B cell (primary cell): ENCODE results near the gene LAMA3. TPM values are rescaled to one million over a fixed set of nuclear protein-coding genes. Genes with fewer than 3 reads are reported as not detected.

Experiments
- ATAC-seq: fragments of 200-7000 bp; cut with Tn5 transposase; one replicate; pipeline ENCODE4 v1.10.0; 2021; ENCODE audit warnings: low read depth, mild to moderate bottlenecking, moderate number of reproducible peaks, moderate library complexity
- CTCF ChIA-PET: fragments of 350-600 bp; sonication (Branson Sonifier 250); formaldehyde crosslinking; loops from one replicate; lab custom pipeline; 2021; ENCODE audit warnings: antibody characterized with exemption, inconsistent platforms; lab: Charles Lee
- POLR2A ChIA-PET: fragments of 350-600 bp; sonication (Branson Sonifier 250); formaldehyde crosslinking; loops from one replicate; lab custom pipeline; 2021; ENCODE audit warnings: antibody characterized with exemption; lab: Charles Lee
- DNase-seq: peaks from one replicate; pipeline ENCODE4 v3.0.0; 2013
- H2AFZ ChIP-seq: 2 replicates; pipeline ENCODE4 v1.6.1; 2012; ENCODE audit warnings: mild to moderate bottlenecking, low read depth, low read length; ENCODE audit not compliant: insufficient read depth, poor library complexity, severe bottlenecking
- H3K27ac ChIP-seq, 2 donors: 1 replicate in 1 of 2; 2 replicates in 1 of 2; pipeline ENCODE4 v1.5.1; 2012 to 2013; ENCODE audit warnings: low read length in 2 of 2, mild to moderate bottlenecking in 2 of 2, moderate library complexity in 1 of 2
- H3K27me3 ChIP-seq, 4 experiments: fragments of 200-600 bp in 1 of 4; sonication (generic) in 1 of 4; replicated peaks in 1 of 4; 1 replicate in 2 of 4; 2 replicates in 2 of 4; pipeline versions ENCODE4 v1.6.1 to v1.7.0; 2013 to 2016; ENCODE audit warnings: low read length in 3 of 4, mild to moderate bottlenecking in 2 of 4, mixed read lengths in 1 of 4, moderate library complexity in 1 of 4; ENCODE audit not compliant: insufficient read depth in 4 of 4, control insufficient read depth in 3 of 4; ENCODE audit errors: control extremely low read depth in 1 of 4
- H3K36me3 ChIP-seq, 2 experiments: replicated peaks in 1 of 2; 1 replicate in 1 of 2; 2 replicates in 1 of 2; pipeline versions ENCODE4 v1.6.1 to v1.7.1; 2013; ENCODE audit warnings: low read length in 1 of 2; ENCODE audit not compliant: insufficient read depth in 2 of 2, control insufficient read depth in 1 of 2; ENCODE audit errors: control extremely low read depth in 1 of 2, extremely low read depth in 1 of 2
- H3K4me1 ChIP-seq, 2 donors: fragments of 200-600 bp in 1 of 2; sonication (generic) in 1 of 2; 1 replicate in 1 of 2; 2 replicates in 1 of 2; pipeline versions ENCODE4 v1.5.1 to v1.6.1; 2013 to 2017; ENCODE audit warnings: low read length in 2 of 2; ENCODE audit not compliant: control insufficient read depth in 2 of 2, insufficient read depth in 2 of 2
- H3K4me2 ChIP-seq: replicated peaks from 2 replicates; pipeline ENCODE3; 2012; ENCODE audit warnings: mild to moderate bottlenecking, low read depth, low read length; ENCODE audit not compliant: poor library complexity, severe bottlenecking
- H3K4me3 ChIP-seq, 5 experiments: fragments of 200-600 bp in 1 of 5; sonication (generic) in 1 of 5; 1 replicate in 3 of 5; 2 replicates in 2 of 5; pipeline versions ENCODE4 v1.5.1 to v1.7.0; 2011 to 2016; ENCODE audit warnings: low read length in 4 of 5, mild to moderate bottlenecking in 4 of 5, low read depth in 2 of 5, control low read depth in 1 of 5, moderate library complexity in 1 of 5; ENCODE audit not compliant: insufficient read depth in 1 of 5; ENCODE audit errors: control extremely low read depth in 1 of 5, extremely low read depth in 1 of 5
- H3K79me2 ChIP-seq: fragments of 200-600 bp; sonication (generic); one replicate; pipeline ENCODE4 v1.6.0; 2016; ENCODE audit warnings: low read length; ENCODE audit not compliant: control insufficient read depth, insufficient read depth
- H3K9ac ChIP-seq: fragments of 200-600 bp; sonication (generic); 2 replicates; pipeline ENCODE4 v1.6.1; 2017; ENCODE audit warnings: mild to moderate bottlenecking, low read length, moderate library complexity
- H3K9me3 ChIP-seq, 3 donors: one replicate each; pipeline versions ENCODE4 v1.6.1 to v1.7.1; 2013; ENCODE audit warnings: low read length in 2 of 3; ENCODE audit not compliant: control insufficient read depth in 2 of 3, insufficient read depth in 1 of 3; ENCODE audit errors: control extremely low read depth in 1 of 3
- H4K20me1 ChIP-seq: 2 replicates; pipeline ENCODE4 v1.6.0; 2012; ENCODE audit warnings: mild to moderate bottlenecking, low read length; ENCODE audit not compliant: insufficient read depth, control insufficient read depth, poor library complexity, severe bottlenecking
- H3K27ac Mint-ChIP-seq: one replicate; pipeline ENCODE4 v1.8.0; 2021; ENCODE audit warnings: mixed read lengths
- H3K27me3 Mint-ChIP-seq: one replicate; pipeline ENCODE4 v1.8.0; 2021; ENCODE audit warnings: mixed read lengths
- H3K4me1 Mint-ChIP-seq: one replicate; pipeline ENCODE4 v1.8.0; 2021; ENCODE audit warnings: mixed read lengths
- H3K4me3 Mint-ChIP-seq: one replicate; pipeline ENCODE4 v1.8.0; 2021; ENCODE audit warnings: mixed read lengths
- H3K9me3 Mint-ChIP-seq: one replicate; pipeline ENCODE4 v1.8.0; 2022; ENCODE audit warnings: mixed read lengths; ENCODE audit not compliant: insufficient read depth
- EZH2 ChIP-seq: IDR thresholded peaks from 2 replicates; pipeline ENCODE4 v1.6.1; 2012; ENCODE audit warnings: borderline replicate concordance, low read depth, mild to moderate bottlenecking, moderate library complexity, low read length; ENCODE audit not compliant: insufficient read depth, poor library complexity, severe bottlenecking
- WGBS: methylation state at CpG from one replicate; pipeline ENCODE4 v1.1.5; 2013; ENCODE audit warnings: missing lambda C conversion rate; ENCODE audit not compliant: insufficient coverage; 5-methylcytosine and 5-hydroxymethylcytosine counted together
- intact Hi-C: fragments of 100-400 bp; cut with micrococcal nuclease; formaldehyde crosslinking; loops from one replicate; pipeline ENCODE4 v1.10.0; 2022
- polyA plus RNA-seq: library from polyadenylated mRNA; depleted of rRNA; stranded (reverse); fragments of >200 nt; gene quantifications from 2 replicates; pipeline ENCODE4 v1.2.3, GENCODE V29; 2012
- total RNA-seq, 2 donors: library from RNA; stranded (reverse); fragments of 120-200 nt in 1 of 2; gene quantifications; 1 replicate in 1 of 2; 2 replicates in 1 of 2; pipeline versions ENCODE4 v1.2.3 to v1.2.4, GENCODE V29; 2013 to 2022
- TF ChIP-seq, protein P1 (sequence below): fragments of 200-600 bp; IDR thresholded peaks from one replicate; pipeline ENCODE4 v1.8.0; 2022; ENCODE audit warnings: antibody characterized with exemption, mild to moderate bottlenecking

LAMA3 gene
- total and polyA plus RNA-seq, 2 donors (not counting 1 experiment from before 2014, with no cell fraction given), result 0.03 to 0.32 TPM

- POLR2A ChIA-PET, result no interaction called here
- H3K4me1 Mint-ChIP-seq, result peaks cover 42% of the 10 kb centered on the region
- no peak for DNase-seq
- no peaks in the 10 kb centered on the region for H3K36me3 ChIP-seq
- no peaks in the 10 kb centered on the region for H3K27me3 ChIP-seq
- H3K27ac ChIP-seq, result no peak overlapping the region
- H3K27ac Mint-ChIP-seq, result no peak overlapping the region
- H4K20me1 ChIP-seq, result no peaks in the 10 kb centered on the region
- TF ChIP-seq, protein P1, sequence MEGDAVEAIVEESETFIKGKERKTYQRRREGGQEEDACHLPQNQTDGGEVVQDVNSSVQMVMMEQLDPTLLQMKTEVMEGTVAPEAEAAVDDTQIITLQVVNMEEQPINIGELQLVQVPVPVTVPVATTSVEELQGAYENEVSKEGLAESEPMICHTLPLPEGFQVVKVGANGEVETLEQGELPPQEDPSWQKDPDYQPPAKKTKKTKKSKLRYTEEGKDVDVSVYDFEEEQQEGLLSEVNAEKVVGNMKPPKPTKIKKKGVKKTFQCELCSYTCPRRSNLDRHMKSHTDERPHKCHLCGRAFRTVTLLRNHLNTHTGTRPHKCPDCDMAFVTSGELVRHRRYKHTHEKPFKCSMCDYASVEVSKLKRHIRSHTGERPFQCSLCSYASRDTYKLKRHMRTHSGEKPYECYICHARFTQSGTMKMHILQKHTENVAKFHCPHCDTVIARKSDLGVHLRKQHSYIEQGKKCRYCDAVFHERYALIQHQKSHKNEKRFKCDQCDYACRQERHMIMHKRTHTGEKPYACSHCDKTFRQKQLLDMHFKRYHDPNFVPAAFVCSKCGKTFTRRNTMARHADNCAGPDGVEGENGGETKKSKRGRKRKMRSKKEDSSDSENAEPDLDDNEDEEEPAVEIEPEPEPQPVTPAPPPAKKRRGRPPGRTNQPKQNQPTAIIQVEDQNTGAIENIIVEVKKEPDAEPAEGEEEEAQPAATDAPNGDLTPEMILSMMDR, result no peak
- no peak for TF ChIP-seq EZH2
- H3K79me2 ChIP-seq, result no peaks in the 10 kb centered on the region
- peaks cover 16 to 21% of the 10 kb centered on the region in 2 donors for H3K4me1 ChIP-seq
- no peak overlapping the region for H3K4me3 Mint-ChIP-seq
- intact Hi-C loops, result no loop called here
- no peaks in the 10 kb centered on the region for H3K9me3 ChIP-seq
- no peaks in the 10 kb centered on the region for H3K27me3 Mint-ChIP-seq
- CTCF ChIA-PET, result no interaction called here
- ATAC-seq, result no peak
- no peak overlapping the region for H3K9ac ChIP-seq
- H3K9me3 Mint-ChIP-seq, result no peaks in the 10 kb centered on the region
- no peak overlapping the region for H2AFZ ChIP-seq
- no peak overlapping the region for H3K4me2 ChIP-seq
- no peak overlapping the region for H3K4me3 ChIP-seq
- WGBS, result no CpG with 5 or more reads among the region's 2 CpGs
These were observed 314.8 kb downstream of the LAMA3 start for GRCh38 chr18:24003903-24004640.

Other genes starting within 250 kb of the LAMA3 start
- 83.4 and 85.1 TPM in 2 replicates for gene RIOK3, start 236.2 kb upstream of the LAMA3 start, total RNA-seq
- 42.5 and 69.3 TPM in 2 replicates for gene RIOK3, start 236.2 kb upstream of the LAMA3 start, polyA plus RNA-seq
- 71.8 and 77.3 TPM in 2 replicates for gene RMC1, start 185.9 kb upstream of the LAMA3 start, total RNA-seq
- 137 and 171 TPM in 2 replicates for gene RMC1, start 185.9 kb upstream of the LAMA3 start, polyA plus RNA-seq
- 44.4 and 48.5 TPM in 2 replicates for gene NPC1, start 102.9 kb upstream of the LAMA3 start, total RNA-seq
- 13.1 and 17.5 TPM in 2 replicates for gene NPC1, start 102.9 kb upstream of the LAMA3 start, polyA plus RNA-seq
- gene ANKRD29, start 26.5 kb upstream of the LAMA3 start, total RNA-seq, result not detected in 2 replicates
- not detected in 2 replicates for gene ANKRD29, start 26.5 kb upstream of the LAMA3 start, polyA plus RNA-seq